Calu3 (cell line): ENCODE data around the gene CR1L. TPM values are rescaled to one million over a fixed set of nuclear protein-coding genes. Genes with fewer than 3 reads are reported as not detected.

ENCODE experiments used
- Bru-seq: library from RNA; stranded (reverse); fragments of 400-500 nt; gene quantifications from one replicate; lab custom pipeline; 2021; lab: Mats Ljungman, UMichigan
- BruChase-seq, 2 experiments: library from RNA; stranded (reverse); fragments of 400-500 nt; gene quantifications; one replicate each; lab custom pipeline; 2021; lab: Mats Ljungman, UMichigan
- BruUV-seq: library from RNA; stranded (reverse); fragments of 400-500 nt; replicated peaks from 2 replicates; lab custom pipeline; 2021; lab: Mats Ljungman, UMichigan
- CTCF ChIA-PET: fragments of 300-600 bp; sonication (Branson Sonifier 250); formaldehyde crosslinking; loops from one replicate; lab custom pipeline; 2022; ENCODE audit warnings: antibody characterized with exemption; lab: Charles Lee
- DNase-seq: peaks from one replicate; pipeline ENCODE4 v3.0.0; 2022
- H3K27ac Mint-ChIP-seq: one replicate; pipeline ENCODE4 v1.8.0; 2022; ENCODE audit warnings: mixed read lengths; ENCODE audit not compliant: unreplicated experiment
- H3K27me3 Mint-ChIP-seq: one replicate; pipeline ENCODE4 v1.8.0; 2022; ENCODE audit warnings: mixed read lengths; ENCODE audit not compliant: unreplicated experiment
- H3K36me3 Mint-ChIP-seq: one replicate; pipeline ENCODE4 v1.8.0; 2022; ENCODE audit warnings: mild to moderate bottlenecking, moderate library complexity, mixed read lengths; ENCODE audit not compliant: insufficient read depth, unreplicated experiment
- H3K4me1 Mint-ChIP-seq: one replicate; pipeline ENCODE4 v1.8.0; 2022; ENCODE audit warnings: mild to moderate bottlenecking, low read depth, mixed read lengths; ENCODE audit not compliant: unreplicated experiment
- H3K4me3 Mint-ChIP-seq: one replicate; pipeline ENCODE4 v1.8.0; 2022; ENCODE audit warnings: mild to moderate bottlenecking, low read depth, moderate library complexity, mixed read lengths; ENCODE audit not compliant: unreplicated experiment
- H3K9me3 Mint-ChIP-seq: one replicate; pipeline ENCODE4 v1.8.0; 2022; ENCODE audit warnings: low read depth, mixed read lengths; ENCODE audit not compliant: unreplicated experiment
- CTCF ChIP-seq: fragments of 200-600 bp; IDR thresholded peaks from one replicate; pipeline ENCODE4 v1.8.0; 2022; ENCODE audit warnings: antibody characterized with exemption; ENCODE audit not compliant: unreplicated experiment
- intact Hi-C: fragments of 100-400 bp; cut with micrococcal nuclease; formaldehyde crosslinking; loops from one replicate; pipeline ENCODE4 v1.10.0; 2022; ENCODE audit not compliant: unreplicated experiment
- long read RNA-seq: library from polyadenylated mRNA; stranded (forward); transcript quantifications from one replicate; pipeline ENCODE4 v2.0.0, GENCODE V29; 2022
- total RNA-seq: library from RNA; stranded (reverse); gene quantifications from 2 replicates; pipeline ENCODE4 v1.2.3, GENCODE V29; 2022

The CR1L gene
- total RNA-seq (not detected in 2 replicates), Bru-seq, nascent RNA (percentile 22 among the genes with signal in this experiment), BruChase-seq, experiment 1, labeled RNA remaining after a 6-hour chase (percentile 14 among the genes with signal in this experiment), BruChase-seq, experiment 2, labeled RNA remaining after a 2-hour chase (percentile 14 among the genes with signal in this experiment)
- long read RNA-seq, partial matches to known transcripts = 0 of 4 reads
- long read RNA-seq, other reads (novel, unspliced or antisense) = 4 of 4 reads

GRCh38 chr1:207644852-207645634 lies at the start of gene CR1L:
Gene CR1L, plus strand, starts transcription at chr1:207645133. Its CDS starts 101 bp downstream, at chr1:207645234.
- peak; percentile 91 for DNase-seq
- no TSS peak for BruUV-seq
- peaks cover 21% of the 10 kb centered on the region for H3K4me1 Mint-ChIP-seq
- no peaks in the 10 kb centered on the region for H3K9me3 Mint-ChIP-seq
- peaks cover 6% of the 10 kb centered on the region for H3K36me3 Mint-ChIP-seq
- intact Hi-C loops = no loop called here
- peak within 1 kb of the TSS; percentile 74 for H3K4me3 Mint-ChIP-seq
- H3K27me3 Mint-ChIP-seq = peaks cover 35% of the 10 kb centered on the region
- TF ChIP-seq CTCF = no peak
- CTCF ChIA-PET = no interaction called here
- H3K27ac Mint-ChIP-seq = no peak within 1 kb of the TSS

GRCh38 chr1:207603777-207604176 lies 41.2 kb upstream of the CR1L start:
- intact Hi-C loops = no loop called here
- H3K27ac Mint-ChIP-seq = no peak overlapping the region
- no peak overlapping the region for H3K4me3 Mint-ChIP-seq
- H3K36me3 Mint-ChIP-seq = no peaks in the 10 kb centered on the region
- TF ChIP-seq CTCF = no peak
- no peaks in the 10 kb centered on the region for H3K9me3 Mint-ChIP-seq
- DNase-seq = no peak
- CTCF ChIA-PET = no interaction called here
- no peaks in the 10 kb centered on the region for H3K27me3 Mint-ChIP-seq
- BruUV-seq = no TSS peak
- H3K4me1 Mint-ChIP-seq = no peaks in the 10 kb centered on the region

GRCh38 chr1:207605444-207606361 lies 39.2 kb upstream of the CR1L start:
- no peaks in the 10 kb centered on the region for H3K4me1 Mint-ChIP-seq
- H3K4me3 Mint-ChIP-seq = no peak overlapping the region
- DNase-seq = no peak
- H3K27me3 Mint-ChIP-seq = no peaks in the 10 kb centered on the region
- H3K9me3 Mint-ChIP-seq = no peaks in the 10 kb centered on the region
- BruUV-seq = no TSS peak
- CTCF ChIA-PET = no interaction called here
- no peak overlapping the region for H3K27ac Mint-ChIP-seq
- no peaks in the 10 kb centered on the region for H3K36me3 Mint-ChIP-seq
- intact Hi-C loops = no loop called here
- TF ChIP-seq CTCF = no peak

GRCh38 chr1:207606362-207606755 lies 38.6 kb upstream of the CR1L start:
- intact Hi-C loops = no loop called here
- BruUV-seq = no TSS peak
- H3K27ac Mint-ChIP-seq = no peak overlapping the region
- CTCF ChIA-PET = no interaction called here
- DNase-seq = no peak
- no peaks in the 10 kb centered on the region for H3K4me1 Mint-ChIP-seq
- TF ChIP-seq CTCF = no peak
- H3K9me3 Mint-ChIP-seq = no peaks in the 10 kb centered on the region
- H3K4me3 Mint-ChIP-seq = no peak overlapping the region
- H3K36me3 Mint-ChIP-seq = no peaks in the 10 kb centered on the region
- no peaks in the 10 kb centered on the region for H3K27me3 Mint-ChIP-seq
